ENCODE results near the gene LRP1B. TPM values are rescaled to one million over a fixed set of nuclear protein-coding genes. Genes with fewer than 3 reads are reported as not detected.

The LRP1B gene
- total and polyA plus RNA-seq, 2 donors (not counting 1 experiment from before 2014, with no cell fraction given): under 0.01 to 0.01 TPM

GRCh38 chr2:140669911-140670310 lies 1460.9 kb downstream of the LRP1B start:
- Histone ChIP-seq H3K79me2 (ENCODE audit: control insufficient read depth, insufficient read depth, low read length) (no peaks in the 10 kb centered on the region), H3K9me3 (ENCODE audit: control insufficient read depth, insufficient read depth, low read depth, low read length) (no peaks in the 10 kb centered on the region), H3K4me2 (ENCODE audit: extremely low read depth, insufficient read depth, low read length) (no peak overlapping the region), H4K20me1 (ENCODE audit: control insufficient read depth, extremely low read depth, insufficient read depth, low read length) (no peaks in the 10 kb centered on the region), H3K9ac (ENCODE audit: insufficient read depth, low read length) (no peak overlapping the region), H3K27ac (ENCODE audit: insufficient read depth, low read length) (no peak overlapping the region), H2AFZ (ENCODE audit: low read length) (no peak overlapping the region), H3K4me1 (ENCODE audit: control insufficient read depth, extremely low read depth, insufficient read depth, low read length) (no peaks in the 10 kb centered on the region), H3K4me3 (replicated peaks in 1 of 4; ENCODE audit: control extremely low read depth in 1 of 4, insufficient read depth in 1 of 4, low read depth in 3 of 4, low read length in 4 of 4) (no peak overlapping the region), H3K36me3 (ENCODE audit: control insufficient read depth, insufficient read depth, low read length) (no peaks in the 10 kb centered on the region), H3K27me3 (ENCODE audit: control insufficient read depth, insufficient read depth, low read length) (no peaks in the 10 kb centered on the region)
- DNase-seq (ENCODE audit: low read depth in 2 of 2): no peak
- no peak for TF ChIP-seq EZH2 (IDR thresholded peaks at IDR 0.05; ENCODE audit: low read length, missing control alignments)
- no peak for TF ChIP-seq CTCF (conservative IDR thresholded peaks at IDR 0.05 in 1 of 2, IDR thresholded peaks at IDR 0.05 in 1 of 2; ENCODE audit: low read depth in 1 of 2, low read length in 2 of 2)

- no peaks in the 10 kb centered on the region for H3K79me2 ChIP-seq (ENCODE audit: control insufficient read depth, insufficient read depth, low read length)
- no peak overlapping the region for H3K4me2 ChIP-seq (ENCODE audit: extremely low read depth, insufficient read depth, low read length)
- no peak overlapping the region for H2AFZ ChIP-seq (ENCODE audit: low read length)
- no peak overlapping the region for H3K4me3 ChIP-seq (replicated peaks in 1 of 4; ENCODE audit: control extremely low read depth in 1 of 4, insufficient read depth in 1 of 4, low read depth in 3 of 4, low read length in 4 of 4)
- H4K20me1 ChIP-seq (ENCODE audit: control insufficient read depth, extremely low read depth, insufficient read depth, low read length): no peaks in the 10 kb centered on the region
- TF ChIP-seq CTCF (conservative IDR thresholded peaks at IDR 0.05 in 1 of 2, IDR thresholded peaks at IDR 0.05 in 1 of 2; ENCODE audit: low read depth in 1 of 2, low read length in 2 of 2): no peak
- no peak for TF ChIP-seq EZH2 (IDR thresholded peaks at IDR 0.05; ENCODE audit: low read length, missing control alignments)
- H3K9ac ChIP-seq (ENCODE audit: insufficient read depth, low read length): no peak overlapping the region
- DNase-seq (ENCODE audit: low read depth in 2 of 2): no peak
- H3K36me3 ChIP-seq (ENCODE audit: control insufficient read depth, insufficient read depth, low read length): no peaks in the 10 kb centered on the region
- H3K27ac ChIP-seq (ENCODE audit: insufficient read depth, low read length): no peak overlapping the region
- no peaks in the 10 kb centered on the region for H3K4me1 ChIP-seq (ENCODE audit: control insufficient read depth, extremely low read depth, insufficient read depth, low read length)
- H3K9me3 ChIP-seq (ENCODE audit: control insufficient read depth, insufficient read depth, low read depth, low read length): no peaks in the 10 kb centered on the region
- no peaks in the 10 kb centered on the region for H3K27me3 ChIP-seq (ENCODE audit: control insufficient read depth, insufficient read depth, low read length)
These were observed 1463.6 kb downstream of the LRP1B start for GRCh38 chr2:140667203-140667602.

- Histone ChIP-seq H3K79me2 (ENCODE audit: control insufficient read depth, insufficient read depth, low read length) (no peaks in the 10 kb centered on the region), H4K20me1 (ENCODE audit: control insufficient read depth, extremely low read depth, insufficient read depth, low read length) (no peaks in the 10 kb centered on the region), H3K36me3 (ENCODE audit: control insufficient read depth, insufficient read depth, low read length) (no peaks in the 10 kb centered on the region), H2AFZ (ENCODE audit: low read length) (no peak overlapping the region), H3K27me3 (ENCODE audit: control insufficient read depth, insufficient read depth, low read length) (no peaks in the 10 kb centered on the region), H3K9me3 (ENCODE audit: control insufficient read depth, insufficient read depth, low read depth, low read length) (no peaks in the 10 kb centered on the region), H3K9ac (ENCODE audit: insufficient read depth, low read length) (no peak overlapping the region), H3K4me3 (replicated peaks in 1 of 4; ENCODE audit: control extremely low read depth in 1 of 4, insufficient read depth in 1 of 4, low read depth in 3 of 4, low read length in 4 of 4) (no peak overlapping the region), H3K4me2 (ENCODE audit: extremely low read depth, insufficient read depth, low read length) (no peak overlapping the region), H3K4me1 (ENCODE audit: control insufficient read depth, extremely low read depth, insufficient read depth, low read length) (no peaks in the 10 kb centered on the region), H3K27ac (ENCODE audit: insufficient read depth, low read length) (no peak overlapping the region)
- no peak for DNase-seq (ENCODE audit: low read depth in 2 of 2)
- TF ChIP-seq EZH2 (IDR thresholded peaks at IDR 0.05; ENCODE audit: low read length, missing control alignments) (no peak), CTCF (conservative IDR thresholded peaks at IDR 0.05 in 1 of 2, IDR thresholded peaks at IDR 0.05 in 1 of 2; ENCODE audit: low read depth in 1 of 2, low read length in 2 of 2) (no peak)
These were observed 1468.3 kb downstream of the LRP1B start for GRCh38 chr2:140662504-140662903.

Data from fibroblast of lung (primary cell).